H1 (cell line): ENCODE data around the gene RALGDS. TPM values are rescaled to one million over a fixed set of nuclear protein-coding genes. Genes with fewer than 3 reads are reported as not detected.

Experiments used
- CTCF ChIA-PET: fragments of 300-600 bp; sonication (Branson Sonifier 250); formaldehyde crosslinking; loops from one replicate; lab custom pipeline; 2021; ENCODE audit not compliant: partially characterized antibody; lab: Charles Lee
- POLR2A ChIA-PET: fragments of 300-600 bp; sonication (Branson Sonifier 250); formaldehyde crosslinking; loops from one replicate; lab custom pipeline; 2021; ENCODE audit warnings: inconsistent platforms; ENCODE audit not compliant: partially characterized antibody; lab: Charles Lee
- DNase-seq, 2 experiments: peaks; one replicate each; pipeline versions ENCODE4 v3.0.0 to v3.0.0-alpha.2; 2010 to 2022; ENCODE audit warnings: low spot score in 2 of 2, low read depth in 1 of 2, mixed read lengths in 1 of 2
- FAIRE-seq: peaks from 2 replicates; lab custom pipeline; 2011; peaks lifted over from hg19 to GRCh38; lab: Jason Lieb, UNC
- H2AFZ ChIP-seq: 2 replicates; pipeline ENCODE4 v1.8.1; 2012; ENCODE audit warnings: low read length, inconsistent platforms
- H2AK5ac ChIP-seq: 2 replicates; pipeline ENCODE4 v1.6.1; 2013; ENCODE audit warnings: low read depth, low read length
- H2BK120ac ChIP-seq: replicated peaks from 2 replicates; pipeline ENCODE3; 2013; ENCODE audit warnings: low read depth, low read length, inconsistent platforms
- H2BK12ac ChIP-seq: 2 replicates; pipeline ENCODE4 v1.6.1; 2013; ENCODE audit warnings: low read depth, low read length
- H2BK15ac ChIP-seq: 2 replicates; pipeline ENCODE4 v1.6.1; 2013; ENCODE audit warnings: low read length
- H2BK20ac ChIP-seq: 2 replicates; pipeline ENCODE4 v1.6.1; 2013; ENCODE audit warnings: low read length
- H2BK5ac ChIP-seq: 2 replicates; pipeline ENCODE4 v1.6.1; 2013; ENCODE audit warnings: low read depth, low read length
- H3K14ac ChIP-seq: 2 replicates; pipeline ENCODE4 v1.6.1; 2013; ENCODE audit warnings: inconsistent platforms; ENCODE audit not compliant: insufficient read length
- H3K18ac ChIP-seq: 2 replicates; pipeline ENCODE4 v1.6.1; 2013; ENCODE audit warnings: low read length; ENCODE audit errors: extremely low read depth
- H3K23ac ChIP-seq: 2 replicates; pipeline ENCODE4 v1.6.1; 2013; ENCODE audit warnings: inconsistent platforms; ENCODE audit not compliant: insufficient read length
- H3K23me2 ChIP-seq: 2 replicates; pipeline ENCODE4 v1.6.1; 2013; ENCODE audit warnings: low read depth, low read length
- H3K27ac ChIP-seq: 2 replicates; pipeline ENCODE4 v1.6.1; 2011; ENCODE audit warnings: low read depth, low read length, inconsistent platforms
- H3K27me3 ChIP-seq, 4 experiments: replicated peaks in 1 of 4; 1 replicate in 1 of 4; 2 replicates in 3 of 4; pipeline versions ENCODE4 v1.6.1 to v1.8.1; 2011 to 2013; ENCODE audit warnings: low read length in 3 of 4, mild to moderate bottlenecking in 3 of 4, inconsistent platforms in 2 of 4, mixed read lengths in 2 of 4, moderate library complexity in 1 of 4; ENCODE audit not compliant: control insufficient read depth in 3 of 4, insufficient read depth in 3 of 4; ENCODE audit errors: extremely low read depth in 1 of 4
- H3K36me3 ChIP-seq, 4 experiments: 2 replicates each; pipeline versions ENCODE4 v1.6.1 to v1.8.1; 2011 to 2013; ENCODE audit warnings: mild to moderate bottlenecking in 4 of 4, low read length in 3 of 4, moderate library complexity in 2 of 4, control low read depth in 1 of 4, inconsistent platforms in 1 of 4; ENCODE audit not compliant: insufficient read depth in 4 of 4, control insufficient read depth in 2 of 4
- H3K4ac ChIP-seq: replicated peaks from 2 replicates; pipeline ENCODE3; 2013; ENCODE audit warnings: low read length, low read depth, mixed read lengths, inconsistent platforms; ENCODE audit not compliant: insufficient read length
- H3K4me1 ChIP-seq, 4 experiments: replicated peaks in 1 of 4; 1 replicate in 1 of 4; 2 replicates in 3 of 4; pipeline versions ENCODE4 v1.6.1 to v1.8.1; 2011 to 2013; ENCODE audit warnings: low read length in 3 of 4, inconsistent platforms in 2 of 4, mixed read lengths in 1 of 4; ENCODE audit not compliant: insufficient read depth in 4 of 4, control insufficient read depth in 3 of 4
- H3K4me2 ChIP-seq, 2 experiments: 2 replicates each; pipeline versions ENCODE4 v1.6.1 to v1.8.1; 2011 to 2013; ENCODE audit warnings: low read depth in 2 of 2, low read length in 2 of 2, control low read depth in 1 of 2, inconsistent platforms in 1 of 2, mild to moderate bottlenecking in 1 of 2; ENCODE audit not compliant: insufficient read depth in 1 of 2
- H3K4me3 ChIP-seq, 4 experiments: fragments of 200-600, 300-600 bp in 1 of 4; sonication (generic), shearing (Covaris generic), sonication (Bioruptor Twin) in 1 of 4; 2 replicates each; pipeline versions ENCODE4 v1.5.1 to v1.8.1; 2011 to 2016; ENCODE audit warnings: low read length in 4 of 4, low read depth in 3 of 4, control low read depth in 2 of 4, inconsistent platforms in 2 of 4, mild to moderate bottlenecking in 2 of 4, mixed read lengths in 1 of 4, moderate library complexity in 1 of 4; ENCODE audit not compliant: insufficient read depth in 2 of 4; ENCODE audit errors: extremely low read depth in 1 of 4
- H3K56ac ChIP-seq: replicated peaks from 2 replicates; pipeline ENCODE3; 2013; ENCODE audit warnings: low read depth, mild to moderate bottlenecking, mixed read lengths, low read length, inconsistent platforms; ENCODE audit not compliant: insufficient read length
- H3K79me1 ChIP-seq: 2 replicates; pipeline ENCODE4 v1.6.1; 2013; ENCODE audit warnings: low read depth, low read length, control low read depth
- H3K79me2 ChIP-seq, 2 experiments: 2 replicates each; pipeline versions ENCODE4 v1.6.1 to v1.8.1; 2012 to 2013; ENCODE audit warnings: low read length in 2 of 2, mild to moderate bottlenecking in 2 of 2, inconsistent platforms in 1 of 2; ENCODE audit not compliant: insufficient read depth in 2 of 2, control insufficient read depth in 1 of 2
- H3K9ac ChIP-seq, 4 experiments: replicated peaks in 1 of 4; 1 replicate in 1 of 4; 2 replicates in 3 of 4; pipeline versions ENCODE4 v1.6.1 to v1.8.1; 2011 to 2013; ENCODE audit warnings: low read depth in 3 of 4, low read length in 3 of 4, control low read depth in 2 of 4, mild to moderate bottlenecking in 2 of 4, moderate library complexity in 2 of 4, inconsistent platforms in 1 of 4; ENCODE audit errors: extremely low read depth in 1 of 4
- H3K9me3 ChIP-seq, 2 experiments: 2 replicates each; pipeline versions ENCODE4 v1.6.1 to v1.8.1; 2012 to 2013; ENCODE audit warnings: mild to moderate bottlenecking in 2 of 2, moderate library complexity in 2 of 2, control low read depth in 1 of 2, inconsistent platforms in 1 of 2, low read depth in 1 of 2, low read length in 1 of 2, mixed read lengths in 1 of 2; ENCODE audit not compliant: insufficient read depth in 2 of 2
- H4K20me1 ChIP-seq, 2 experiments: replicated peaks in 1 of 2; 2 replicates each; pipeline versions ENCODE3 to v1.8.1; 2011 to 2013; ENCODE audit warnings: inconsistent platforms in 2 of 2, low read length in 2 of 2, mild to moderate bottlenecking in 1 of 2; ENCODE audit not compliant: insufficient read depth in 2 of 2, control insufficient read depth in 1 of 2
- H4K5ac ChIP-seq: 2 replicates; pipeline ENCODE4 v1.6.1; 2013; ENCODE audit warnings: low read length, low read depth, mixed read lengths, inconsistent platforms; ENCODE audit not compliant: insufficient read length
- H4K8ac ChIP-seq: 2 replicates; pipeline ENCODE4 v1.8.0; 2013; ENCODE audit warnings: mild to moderate bottlenecking, moderate library complexity, low read length, inconsistent platforms; ENCODE audit not compliant: insufficient read depth; ENCODE audit errors: extremely low read depth
- H4K91ac ChIP-seq: replicated peaks from 2 replicates; pipeline ENCODE3; 2013; ENCODE audit warnings: low read length, mixed read lengths, inconsistent platforms; ENCODE audit not compliant: insufficient read length
- ASH2L ChIP-seq: fragments of 200-600, 300-600 bp; sonication (generic); IDR thresholded peaks from one replicate; pipeline ENCODE4 v1.7.1; 2017; ENCODE audit warnings: low read length
- KDM1A ChIP-seq: fragments of 200-600, 300-600 bp; sonication (generic); IDR thresholded peaks from 2 replicates; pipeline ENCODE4 v1.7.1; 2016; ENCODE audit warnings: mild to moderate bottlenecking, low read length, borderline replicate concordance
- RNF2 ChIP-seq: fragments of 200-900, 300-1000 bp; sonication (generic); IDR thresholded peaks from 2 replicates; pipeline ENCODE4 v1.7.1; 2016; ENCODE audit warnings: borderline replicate concordance, low read depth, mild to moderate bottlenecking, antibody characterized with exemption, low read length; ENCODE audit not compliant: poor library complexity, severe bottlenecking; ENCODE audit errors: missing control alignments
- WGBS, 2 experiments: shearing (Covaris generic) in 1 of 2; methylation state at CpG; one replicate each; pipeline versions ENCODE4 v1.1.6 to v1.1.7; 2013 to 2015; ENCODE audit warnings: low lambda C conversion rate in 2 of 2, mixed read lengths in 2 of 2, inconsistent platforms in 1 of 2, low coverage in 1 of 2, missing lambda C conversion rate in 1 of 2; ENCODE audit not compliant: insufficient replicate concordance in 2 of 2, insufficient coverage in 1 of 2, insufficient read length in 1 of 2; ENCODE audit errors: extremely low coverage in 1 of 2, missing lambda C conversion rate in 1 of 2; 5-methylcytosine and 5-hydroxymethylcytosine counted together
- polyA plus RNA-seq, 7 experiments: library from polyadenylated mRNA; depleted of rRNA in 3 of 7; stranded (reverse) in 5 of 7; unstranded in 2 of 7; fragments of >200 nt in 5 of 7; fragments of 200-250 nt in 2 of 7; gene quantifications; 1 replicate in 5 of 7; 2 replicates in 1 of 7; 4 replicates in 1 of 7; pipeline versions ENCODE4 v1.2.1 to v1.2.3, GENCODE V29; 2011 to 2013; ENCODE audit warnings: missing spikeins in 2 of 7, mixed read lengths in 2 of 7
- total RNA-seq: library from RNA; stranded (reverse); fragmentation: NEBNext Ultra II Directional; extraction: Animal tissue kit (Norgen Biotek cat#: 25700); gene quantifications from 2 replicates; pipeline ENCODE4 v1.2.1, GENCODE V29; 2021

Gene RALGDS
- total and polyA plus RNA-seq, 2 of the 8 experiments (the other 6 are each of a cell fraction or from before 2014, with no cell fraction given) = 14.5 to 25.5 TPM

- Histone ChIP-seq H2BK20ac (no peak overlapping the region), H4K91ac (no peak overlapping the region)
These were observed 65.1 kb downstream of the RALGDS start for GRCh38 chr9:133055788-133056420.

More at GRCh38 chr9:133055788-133056420, 65.1 kb downstream of the RALGDS start:
- no peak overlapping the region for H3K9ac ChIP-seq
- no peaks in the 10 kb centered on the region for H3K23me2 ChIP-seq
- no peak overlapping the region for H4K5ac ChIP-seq
- H3K4me3 ChIP-seq = no peak overlapping the region
- no peak overlapping the region for H2BK120ac ChIP-seq
- CTCF ChIA-PET = no interaction called here
- POLR2A ChIA-PET = interaction anchor here (1.2 kb wide), 1 partner anchor 11 kb away, joined by 4 read pairs; no protein-coding TSS in a partner anchor
- H3K79me2 ChIP-seq = no peaks in the 10 kb centered on the region
- no peak overlapping the region for H3K4me2 ChIP-seq
- no peak overlapping the region for H2BK5ac ChIP-seq
- H3K4ac ChIP-seq = no peak overlapping the region
- 93% methylated on average over 14 of the region's 17 CpGs; no CpG with 5 or more reads in 1 of the 2 experiments for WGBS, 2 experiments
- 0 out of 2 replicates have a peak, but pooled peaks cover 2% of the 10 kb centered on the region for H3K79me1 ChIP-seq
- no peaks in the 10 kb centered on the region for H3K9me3 ChIP-seq
- peaks cover 4 to 16% (median 10%) of the 10 kb centered on the region in 4 experiments for H3K4me1 ChIP-seq
- H2BK15ac ChIP-seq = no peak overlapping the region
- no peak overlapping the region for H2AFZ ChIP-seq
- DNase-seq (no peak), FAIRE-seq (no peak)
- H4K8ac ChIP-seq = no peak overlapping the region
- no peak overlapping the region for H3K56ac ChIP-seq
- H3K23ac ChIP-seq = no peak overlapping the region
- no peak overlapping the region for H3K18ac ChIP-seq
- H3K27me3 ChIP-seq = no peaks in the 10 kb centered on the region
- H2AK5ac ChIP-seq = no peak overlapping the region
- peaks cover 15 to 46% (median 35%) of the 10 kb centered on the region in 4 experiments; a peak in 7 of 8 replicates for H3K36me3 ChIP-seq
- H4K20me1 ChIP-seq = peaks cover 0 to 6% of the 10 kb centered on the region in 2 experiments
- H3K14ac ChIP-seq = no peak overlapping the region
- H3K27ac ChIP-seq = no peak overlapping the region
- no peak overlapping the region for H2BK12ac ChIP-seq
- TF ChIP-seq KDM1A (no peak), RNF2 (no peak), ASH2L (no peak)
